BE2C (cell line): ENCODE results near the gene CHID1.

Experiments
- DNase-seq: peaks from one replicate; pipeline ENCODE4 v3.0.0-alpha.2; 2020
- H3K27me3 ChIP-seq: fragments of 250-450 bp; sonication (Bioruptor Pico); 2 replicates; pipeline ENCODE4 v1.5.1; 2020; ENCODE audit warnings: mild to moderate bottlenecking
- H3K36me3 ChIP-seq: fragments of 250-450 bp; sonication (Bioruptor Pico); 2 replicates; pipeline ENCODE4 v1.5.1; 2020; ENCODE audit warnings: mild to moderate bottlenecking
- H3K4me1 ChIP-seq: fragments of 250-450 bp; sonication (Bioruptor Pico); 2 replicates; pipeline ENCODE4 v1.5.1; 2020
- H3K4me3 ChIP-seq: 2 replicates; pipeline ENCODE4 v1.5.1; 2011; ENCODE audit warnings: low read depth, low read length
- H3K9me3 ChIP-seq: fragments of 250-450 bp; sonication (Bioruptor Pico); 2 replicates; pipeline ENCODE4 v1.5.1; 2020
- TF ChIP-seq, protein P1 (sequence below): IDR thresholded peaks from 2 replicates; pipeline ENCODE4 v1.5.1; 2012; ENCODE audit warnings: mild to moderate bottlenecking, low read depth, low read length

CHID1 gene

GRCh38 chr11:900545-900944 lies 10.1 kb downstream of the CHID1 start:
- no peaks in the 10 kb centered on the region for H3K4me1 ChIP-seq
- H3K9me3 ChIP-seq: no peaks in the 10 kb centered on the region
- peaks cover 16% of the 10 kb centered on the region for H3K36me3 ChIP-seq
- H3K27me3 ChIP-seq: no peaks in the 10 kb centered on the region
- TF ChIP-seq, protein P1, sequence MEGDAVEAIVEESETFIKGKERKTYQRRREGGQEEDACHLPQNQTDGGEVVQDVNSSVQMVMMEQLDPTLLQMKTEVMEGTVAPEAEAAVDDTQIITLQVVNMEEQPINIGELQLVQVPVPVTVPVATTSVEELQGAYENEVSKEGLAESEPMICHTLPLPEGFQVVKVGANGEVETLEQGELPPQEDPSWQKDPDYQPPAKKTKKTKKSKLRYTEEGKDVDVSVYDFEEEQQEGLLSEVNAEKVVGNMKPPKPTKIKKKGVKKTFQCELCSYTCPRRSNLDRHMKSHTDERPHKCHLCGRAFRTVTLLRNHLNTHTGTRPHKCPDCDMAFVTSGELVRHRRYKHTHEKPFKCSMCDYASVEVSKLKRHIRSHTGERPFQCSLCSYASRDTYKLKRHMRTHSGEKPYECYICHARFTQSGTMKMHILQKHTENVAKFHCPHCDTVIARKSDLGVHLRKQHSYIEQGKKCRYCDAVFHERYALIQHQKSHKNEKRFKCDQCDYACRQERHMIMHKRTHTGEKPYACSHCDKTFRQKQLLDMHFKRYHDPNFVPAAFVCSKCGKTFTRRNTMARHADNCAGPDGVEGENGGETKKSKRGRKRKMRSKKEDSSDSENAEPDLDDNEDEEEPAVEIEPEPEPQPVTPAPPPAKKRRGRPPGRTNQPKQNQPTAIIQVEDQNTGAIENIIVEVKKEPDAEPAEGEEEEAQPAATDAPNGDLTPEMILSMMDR: no peak
- H3K4me3 ChIP-seq: no peak overlapping the region
- no peak for DNase-seq

DNA sequence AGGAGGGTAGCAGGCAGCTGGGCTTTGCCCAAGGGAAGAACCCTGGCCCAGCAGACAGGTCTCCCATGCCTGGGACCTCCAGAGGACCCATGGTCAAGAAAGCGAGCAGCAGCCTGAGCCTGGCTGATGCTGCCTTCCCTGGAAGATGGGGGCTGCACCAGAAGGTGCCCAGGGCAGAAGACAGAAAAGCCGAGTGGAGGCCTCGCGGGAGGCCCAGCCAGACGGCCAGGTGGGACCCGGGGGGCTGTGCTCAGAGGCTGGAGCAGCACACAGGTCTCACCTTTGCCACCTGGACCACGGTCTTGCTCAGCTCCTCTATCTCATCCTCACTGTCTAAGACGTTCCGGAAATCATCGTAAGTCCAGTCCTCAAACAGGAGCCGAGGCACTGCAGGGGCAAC lies 10.9 kb downstream of the CHID1 start:
- Histone ChIP-seq H3K4me3 (no peak overlapping the region), H3K36me3 (peaks cover 16% of the 10 kb centered on the region), H3K27me3 (no peaks in the 10 kb centered on the region), H3K9me3 (no peaks in the 10 kb centered on the region), H3K4me1 (no peaks in the 10 kb centered on the region)
- no peak for DNase-seq
- TF ChIP-seq, protein P1: no peak

DNA sequence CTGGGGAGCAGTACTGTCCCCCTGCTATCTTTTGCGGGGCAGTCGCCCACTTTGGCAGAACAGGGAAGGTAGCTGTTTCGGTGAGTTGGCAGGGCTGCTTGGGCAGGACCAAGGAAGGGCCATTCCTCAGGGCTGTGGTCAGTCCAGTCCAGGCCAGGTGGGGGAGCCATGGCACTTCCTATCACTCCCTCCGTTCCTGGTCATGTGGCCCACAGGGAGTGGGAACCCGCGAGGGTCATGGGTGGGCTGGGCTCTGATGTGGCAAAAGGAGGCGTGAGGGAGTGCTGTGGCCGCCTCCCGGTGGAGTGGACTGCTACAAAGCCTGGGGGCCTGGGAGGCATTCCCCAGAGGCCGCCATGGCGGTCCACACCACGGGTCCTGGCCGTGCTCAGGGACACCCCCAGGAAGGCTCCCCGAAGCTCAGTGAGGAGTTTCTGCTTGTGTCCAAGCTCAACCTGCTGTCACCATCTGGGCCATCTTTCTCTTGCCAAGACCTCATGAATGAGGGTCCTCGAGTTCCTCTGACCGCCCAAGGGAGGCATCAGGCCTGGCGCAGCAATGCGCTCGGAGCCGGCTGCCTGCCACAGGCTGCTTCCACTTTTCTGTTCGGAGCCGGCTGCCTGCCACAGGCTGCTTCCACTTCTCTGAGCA lies 11.9 kb downstream of the CHID1 start:
- peaks cover 14% of the 10 kb centered on the region for H3K36me3 ChIP-seq
- TF ChIP-seq, protein P1: peak; percentile 30
- no peaks in the 10 kb centered on the region for H3K9me3 ChIP-seq
- DNase-seq: peak; percentile 43
- no peaks in the 10 kb centered on the region for H3K4me1 ChIP-seq
- H3K27me3 ChIP-seq: no peaks in the 10 kb centered on the region
- no peak overlapping the region for H3K4me3 ChIP-seq

DNA sequence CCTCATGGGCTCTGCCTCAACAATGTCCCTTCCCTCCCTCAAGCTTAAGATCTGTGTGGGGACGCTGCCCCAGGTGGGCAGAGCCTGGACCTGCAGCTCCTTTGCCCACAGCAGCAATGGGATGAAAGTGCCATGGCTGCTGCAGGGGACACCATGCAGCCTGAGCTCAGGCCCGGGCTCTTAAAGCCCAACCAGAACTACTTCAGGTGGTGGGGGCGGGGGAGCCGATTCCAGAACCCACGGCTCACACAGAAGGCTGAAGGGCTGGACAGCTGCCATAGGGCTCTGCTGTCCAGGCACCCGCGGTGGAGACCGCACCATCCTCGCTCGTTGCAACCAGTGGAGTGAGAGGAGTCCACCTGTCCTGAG lies 12.5 kb downstream of the CHID1 start:
- TF ChIP-seq, protein P1: peak; percentile 34
- no peaks in the 10 kb centered on the region for H3K4me1 ChIP-seq
- H3K9me3 ChIP-seq: no peaks in the 10 kb centered on the region
- no peaks in the 10 kb centered on the region for H3K27me3 ChIP-seq
- peaks cover 11% of the 10 kb centered on the region for H3K36me3 ChIP-seq
- no peak overlapping the region for H3K4me3 ChIP-seq
- DNase-seq: peak; percentile 23

DNA sequence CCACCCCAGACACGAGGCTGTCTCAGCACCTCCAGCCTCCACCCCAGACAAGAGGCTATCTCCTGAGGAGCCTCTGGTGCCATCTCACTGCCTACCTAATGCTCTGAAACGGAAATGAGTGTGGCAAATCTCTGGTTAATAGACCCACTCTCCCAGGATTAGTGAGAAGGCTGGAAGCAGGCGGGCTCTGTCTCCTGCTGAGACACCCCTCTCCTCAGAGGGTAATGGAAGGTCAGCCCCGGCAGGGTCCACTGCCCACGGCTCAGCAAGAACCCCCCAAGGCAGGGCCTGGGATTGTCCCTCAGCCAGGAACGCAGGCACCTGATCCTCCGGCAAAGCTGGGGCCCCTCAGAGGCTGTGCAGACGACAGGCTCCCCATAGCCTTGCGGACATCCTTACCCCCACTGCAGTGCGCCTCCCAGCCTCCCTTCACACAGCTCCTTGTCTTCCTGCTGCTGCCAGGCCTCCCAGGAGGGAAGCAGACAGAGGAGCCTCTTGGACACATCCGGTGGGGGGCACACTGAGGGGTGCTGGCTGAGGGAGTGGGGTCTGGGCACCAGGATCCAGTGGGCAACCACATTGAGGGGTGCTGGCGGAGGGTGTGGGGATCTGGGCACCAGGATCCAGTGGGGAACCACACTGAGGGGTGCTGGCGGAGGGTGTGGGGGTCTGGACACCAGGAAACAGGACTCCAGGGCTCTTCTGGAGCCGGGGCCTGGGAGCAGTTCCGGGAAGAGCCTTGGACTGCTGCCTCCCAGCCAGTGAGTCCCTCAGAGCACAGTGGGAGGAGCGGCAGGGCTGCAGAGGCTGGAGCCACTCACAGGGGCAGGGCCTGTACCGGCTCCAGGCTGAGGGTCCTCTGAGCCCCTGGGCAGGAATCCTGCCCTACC lies 13.1 kb downstream of the CHID1 start:
- no peak for DNase-seq
- TF ChIP-seq, protein P1: no peak
- H3K4me3 ChIP-seq: no peak overlapping the region
- H3K9me3 ChIP-seq: no peaks in the 10 kb centered on the region
- no peaks in the 10 kb centered on the region for H3K4me1 ChIP-seq
- peaks cover 6% of the 10 kb centered on the region for H3K36me3 ChIP-seq
- H3K27me3 ChIP-seq: no peaks in the 10 kb centered on the region
